A673 (cell line): ENCODE results near the gene AP3S2. TPM values are rescaled to one million over a fixed set of nuclear protein-coding genes. Genes with fewer than 3 reads are reported as not detected.

ENCODE experiments used
- BruUV-seq: library from RNA; stranded (reverse); fragments of 400-500 nt; replicated peaks from 2 replicates; lab custom pipeline; 2021; lab: Mats Ljungman, UMichigan
- CTCF ChIA-PET: fragments of 300-600 bp; sonication (Branson Sonifier 250); formaldehyde crosslinking; loops from one replicate; lab custom pipeline; 2022; ENCODE audit warnings: antibody characterized with exemption; lab: Charles Lee
- POLR2A ChIA-PET: fragments of 300-600 bp; sonication (Branson Sonifier 250); formaldehyde crosslinking; loops from one replicate; lab custom pipeline; 2022; ENCODE audit warnings: antibody characterized with exemption; ENCODE audit not compliant: low non-redundant PET; lab: Charles Lee
- DNase-seq: peaks from one replicate; pipeline ENCODE4 v3.0.0-alpha.2; 2015; ENCODE audit warnings: low spot score
- H3K27ac ChIP-seq: fragments of 200-600 bp; sonication (generic); 2 replicates; pipeline ENCODE4 v1.5.1; 2016; ENCODE audit warnings: mixed run types, low read depth, mild to moderate bottlenecking, mixed read lengths, antibody characterized with exemption, low read length; ENCODE audit not compliant: poor library complexity, severe bottlenecking
- H3K27me3 ChIP-seq: fragments of 200-600 bp; sonication (generic); replicated peaks from 2 replicates; pipeline ENCODE4 v1.6.1; 2017; ENCODE audit warnings: mixed run types, low read depth, mild to moderate bottlenecking, mixed read lengths, antibody characterized with exemption, low read length; ENCODE audit not compliant: insufficient read depth, poor library complexity
- H3K36me3 ChIP-seq: fragments of 200-600 bp; sonication (generic); 2 replicates; pipeline ENCODE4 v1.6.1; 2016; ENCODE audit warnings: mixed run types, mild to moderate bottlenecking, mixed read lengths, antibody characterized with exemption, low read length; ENCODE audit not compliant: insufficient read depth, poor library complexity, severe bottlenecking
- H3K4me1 ChIP-seq: fragments of 200-600 bp; sonication (generic); 2 replicates; pipeline ENCODE4 v1.6.1; 2017; ENCODE audit warnings: mixed run types, mild to moderate bottlenecking, mixed read lengths, antibody characterized with exemption, low read length; ENCODE audit not compliant: insufficient read depth, poor library complexity, severe bottlenecking
- H3K4me3 ChIP-seq: fragments of 200-600 bp; sonication (generic); 2 replicates; pipeline ENCODE4 v1.5.1; 2016; ENCODE audit warnings: low read depth, mixed run types, mild to moderate bottlenecking, mixed read lengths, low read length; ENCODE audit not compliant: poor library complexity, severe bottlenecking
- H3K9me3 ChIP-seq: fragments of 200-600 bp; sonication (generic); 2 replicates; pipeline ENCODE4 v1.6.1; 2016; ENCODE audit warnings: mixed run types, low read depth, mild to moderate bottlenecking, mixed read lengths, antibody characterized with exemption, low read length; ENCODE audit not compliant: poor library complexity, severe bottlenecking
- CTCF ChIP-seq: fragments of 300-800, 200-600 bp; sonication (generic); conservative IDR thresholded peaks from 2 replicates; pipeline ENCODE4 v1.5.1; 2017; ENCODE audit warnings: low read depth, mild to moderate bottlenecking, antibody characterized with exemption, low read length, moderate library complexity, mixed read lengths
- EZH2 ChIP-seq: fragments of 200-600 bp; sonication (generic); IDR thresholded peaks from 2 replicates; pipeline ENCODE4 v1.6.1; 2017; ENCODE audit warnings: borderline replicate concordance, low read depth, mild to moderate bottlenecking, mixed read lengths, antibody characterized with exemption, low read length; ENCODE audit not compliant: poor library complexity, severe bottlenecking
- intact Hi-C: fragments of 100-400 bp; cut with micrococcal nuclease; formaldehyde crosslinking; loops from one replicate; pipeline ENCODE4 v1.10.0; 2022; ENCODE audit not compliant: unreplicated experiment
- total RNA-seq: library from RNA; stranded (reverse); gene quantifications from 2 replicates; pipeline ENCODE4 v1.2.3, GENCODE V29; 2021

Gene AP3S2
- total RNA-seq, 1 experiment from 2014 or later: 32.0 TPM

- no peak for DNase-seq
- Histone ChIP-seq H3K36me3 (no peaks in the 10 kb centered on the region), H3K27me3 (no peaks in the 10 kb centered on the region), H3K4me3 (no peak overlapping the region), H3K27ac (no peak overlapping the region), H3K4me1 (no peaks in the 10 kb centered on the region), H3K9me3 (no peaks in the 10 kb centered on the region)
- no TSS peak for BruUV-seq
- intact Hi-C loops: no loop called here
- ChIA-PET POLR2A (no interaction called here), CTCF (no interaction called here)
- TF ChIP-seq CTCF: no peak
- TF ChIP-seq EZH2: no peak
Measured at GRCh38 chr15:89900849-89901248, 7.1 kb upstream of the AP3S2 start.

GRCh38 chr15:89899951-89900567 is 6.3 kb upstream of the AP3S2 start:
- Histone ChIP-seq H3K27ac (no peak overlapping the region), H3K9me3 (no peaks in the 10 kb centered on the region), H3K36me3 (no peaks in the 10 kb centered on the region), H3K4me3 (no peak overlapping the region), H3K4me1 (no peaks in the 10 kb centered on the region), H3K27me3 (no peaks in the 10 kb centered on the region)
- BruUV-seq: no TSS peak
- TF ChIP-seq CTCF: no peak
- no peak for TF ChIP-seq EZH2
- ChIA-PET POLR2A (no interaction called here), CTCF (no interaction called here)
- no peak for DNase-seq
- intact Hi-C loops: loop anchor here (2.0 to 5.0 kb wide), 2 partner anchors 171 to 187 kb away; no protein-coding TSS in a partner anchor

- Histone ChIP-seq H3K36me3 (no peaks in the 10 kb centered on the region), H3K4me1 (no peaks in the 10 kb centered on the region), H3K27ac (no peak overlapping the region), H3K9me3 (no peaks in the 10 kb centered on the region), H3K27me3 (no peaks in the 10 kb centered on the region), H3K4me3 (no peak overlapping the region)
- BruUV-seq: no TSS peak
- TF ChIP-seq CTCF: no peak
- no peak for TF ChIP-seq EZH2
- ChIA-PET CTCF (no interaction called here), POLR2A (no interaction called here)
- no peak for DNase-seq
- intact Hi-C loops: loop anchor here (2.0 to 5.0 kb wide), 2 partner anchors 171 to 188 kb away; no protein-coding TSS in a partner anchor
Measured at GRCh38 chr15:89899295-89899945, 5.6 kb upstream of the AP3S2 start.
